ENCODE results near the gene TEX12. TPM values are rescaled to one million over a fixed set of nuclear protein-coding genes. Genes with fewer than 3 reads are reported as not detected.
A peak's percentile ranks its signal among the peaks of the same experiment; 100 is the strongest.

Gene TEX12
- total and polyA plus RNA-seq, 2 of the 4 experiments (the other 2 are of a cell fraction): 0.12 TPM; not detected in 1

- no peak for TF ChIP-seq BHLHE40 (IDR thresholded peaks at IDR 0.05; ENCODE audit: low read depth, low read length)
- no peak for TF ChIP-seq RCOR1 (IDR thresholded peaks at IDR 0.05; ENCODE audit: insufficient replicate concordance, low read length)
These were observed 52.5 kb downstream of the TEX12 start (continued) for GRCh38 chr11:112219476-112220232.

- H3K56ac ChIP-seq (ENCODE audit: extremely low read depth, insufficient read depth, low read length): no peak overlapping the region
- peaks cover 4% of the 10 kb centered on the region; the same call in 1 of the 2 replicates for H3K9me1 ChIP-seq (ENCODE audit: insufficient read depth, low read length)
- H3K4me3 ChIP-seq (ENCODE audit: insufficient read depth, low read depth, low read length): no peak overlapping the region
- intact Hi-C loops (cut with micrococcal nuclease) (loop anchor here (5.0 to 10.0 kb wide), 3 partner anchors 146 to 347 kb away; partner anchors contain the start of genes ALG9, CFAP68 and FDXACB1), in situ Hi-C loops (cut with MboI; ENCODE audit: low sequenced_read_pairs) (loop anchor here (5.0 to 25.0 kb wide), 4 partner anchors 61 to 1316 kb away; no protein-coding TSS in a partner anchor), dilution Hi-C loops (cut with HindIII; ENCODE audit: low sequenced_read_pairs, unreplicated experiment) (no loop called here)
- no peak overlapping the region for H2BK120ac ChIP-seq (ENCODE audit: low read depth, low read length)
- no peak overlapping the region for H2BK20ac ChIP-seq (ENCODE audit: low read depth, low read length)
- H2BK15ac ChIP-seq (ENCODE audit: low read depth, low read length): no peak overlapping the region; the same call in 2 of the 3 replicates
- no peak overlapping the region for H3K27ac ChIP-seq (ENCODE audit: insufficient read depth, low read length)
- no peak overlapping the region for H3K23ac ChIP-seq (ENCODE audit: low read depth, low read length)
- TF ChIP-seq CTCF (conservative IDR thresholded peaks at IDR 0.05; ENCODE audit: low read depth, low read length): no peak
- no peak for TF ChIP-seq RFX5 (IDR thresholded peaks at IDR 0.05; ENCODE audit: low read depth, low read length)
- H4K91ac ChIP-seq (ENCODE audit: insufficient read depth, low read depth, low read length): no peak overlapping the region; the same call in 1 of the 2 replicates
- no peak overlapping the region for H3K4me2 ChIP-seq (ENCODE audit: low read depth, low read length)
- H3K9me3 ChIP-seq (ENCODE audit: control insufficient read depth, insufficient read depth, low read length): no peaks in the 10 kb centered on the region
- no peak overlapping the region for H2AK9ac ChIP-seq (replicated peaks; ENCODE audit: low read depth, low read length, poor library complexity)
- ChIA-PET CTCF (interaction anchor here (0.6 to 3.3 kb wide), 3 partner anchors 58 to 1069 kb away, joined by 3 to 64 read pairs (median 3); no protein-coding TSS in a partner anchor), POLR2A (ENCODE audit: unreplicated experiment) (interaction anchor here (0.7 kb wide), 1 partner anchor 59 kb away, joined by 5 read pairs; no protein-coding TSS in a partner anchor)
- WGBS, 2 experiments (ENCODE audit: extremely low coverage in 2 of 2, insufficient read length in 1 of 2): no CpG with 5 or more reads among the region's 3 CpGs
- H2BK5ac ChIP-seq (ENCODE audit: low read depth, low read length, poor library complexity, severe bottlenecking): no peak overlapping the region
- H3K9ac ChIP-seq (ENCODE audit: low read depth, low read length): no peak overlapping the region
- H4K5ac ChIP-seq (ENCODE audit: low read depth, low read length): peak overlapping the region; percentile 56
- no peaks in the 10 kb centered on the region for H3K36me3 ChIP-seq (ENCODE audit: control insufficient read depth, insufficient read depth, low read length)
- ATAC-seq (ENCODE audit: low read depth): no peak
- no peaks in the 10 kb centered on the region for H3K27me3 ChIP-seq (ENCODE audit: control insufficient read depth, insufficient read depth, low read length)
- no peak overlapping the region for H2AFZ ChIP-seq (replicated peaks; ENCODE audit: low read length, poor library complexity)
- no peaks in the 10 kb centered on the region for H4K20me1 ChIP-seq (ENCODE audit: insufficient read depth, low read length)
- no peak for DNase-seq
- BruUV-seq (replicated peaks): no TSS peak
- H3K79me1 ChIP-seq (ENCODE audit: low read depth in 1 of 2, low read length in 2 of 2): peaks cover 0 to 2% of the 10 kb centered on the region in 2 experiments; a peak in 2 of 4 replicates
- H3K18ac ChIP-seq (ENCODE audit: low read depth, low read length): 0 out of 2 replicates have a peak overlapping the region, but pooled peaks have one; percentile 17
- H4K8ac ChIP-seq (ENCODE audit: low read depth in 2 of 2, low read length in 2 of 2): no peak overlapping the region
- H3K4ac ChIP-seq (ENCODE audit: low read depth, low read length): no peak overlapping the region
- no peak overlapping the region for H2AK5ac ChIP-seq (ENCODE audit: low read depth, low read length)
- H3K14ac ChIP-seq (replicated peaks; ENCODE audit: low read depth, low read length): no peak overlapping the region
- peaks cover 13% of the 10 kb centered on the region for H3K4me1 ChIP-seq (ENCODE audit: control insufficient read depth, insufficient read depth, low read length)
These were observed 54.2 kb downstream of the TEX12 start for GRCh38 chr11:112221274-112221835.

All from IMR-90 (cell line).